GM18951 (cell line): ENCODE results near the gene MMP11.

Experiments
- POLR2A ChIP-seq: IDR thresholded peaks from 4 replicates; pipeline ENCODE4 v1.6.1; 2011; ENCODE audit warnings: mild to moderate bottlenecking; ENCODE audit not compliant: insufficient read length, insufficient read depth; ENCODE audit errors: extremely low read depth
- in situ Hi-C: fragments of 300-500 bp; cut with MboI; formaldehyde crosslinking; loops from one replicate; pipeline ENCODE4 v1.12.0; 2022; ENCODE audit warnings: low sequenced_read_pairs, mixed read lengths, inconsistent platforms; ENCODE audit not compliant: unreplicated experiment

MMP11 gene

GRCh38 chr22:23752090-23752691, 20.5 kb upstream of the MMP11 start:
- in situ Hi-C loops: no loop called here
- TF ChIP-seq POLR2A: no peak

GRCh38 chr22:23752750-23753149, 19.9 kb upstream of the MMP11 start:
- in situ Hi-C loops: no loop called here
- no peak for TF ChIP-seq POLR2A

- in situ Hi-C loops: no loop called here
- no peak for TF ChIP-seq POLR2A
These were observed 19.3 kb upstream of the MMP11 start for GRCh38 chr22:23753385-23753784.

GRCh38 chr22:23754220-23754919, 18.3 kb upstream of the MMP11 start, which contains the start of gene VPREB3:
Gene VPREB3 (minus strand): TSS chr22:23754425. CDS start chr22:23754363, 62 bp downstream.
- in situ Hi-C loops: no loop called here
- no peak for TF ChIP-seq POLR2A

- in situ Hi-C loops: no loop called here
- no peak for TF ChIP-seq POLR2A
These were observed 17.5 kb upstream of the MMP11 start for GRCh38 chr22:23754980-23755636.

GRCh38 chr22:23755711-23756110, 16.9 kb upstream of the MMP11 start:
- in situ Hi-C loops: no loop called here
- TF ChIP-seq POLR2A: no peak

- no peak for TF ChIP-seq POLR2A
- in situ Hi-C loops: no loop called here
These were observed 15.8 kb upstream of the MMP11 start for GRCh38 chr22:23756891-23757290.

- no peak for TF ChIP-seq POLR2A
- in situ Hi-C loops: no loop called here
These were observed 13.1 kb upstream of the MMP11 start for GRCh38 chr22:23759566-23759965.

GRCh38 chr22:23760056-23760455, 12.6 kb upstream of the MMP11 start:
- no peak for TF ChIP-seq POLR2A
- in situ Hi-C loops: no loop called here

- in situ Hi-C loops: no loop called here
- peak; percentile 12 for TF ChIP-seq POLR2A
These were observed 9.6 kb upstream of the MMP11 start, which contains the start of gene C22orf15 for GRCh38 chr22:23762842-23763578. Gene C22orf15 (plus strand): TSS chr22:23762990. CDS start chr22:23763307, 317 bp downstream.

- in situ Hi-C loops: no loop called here
These were observed 9.1 kb upstream of the MMP11 start for GRCh38 chr22:23763579-23763945.

GRCh38 chr22:23763954-23764353, 8.7 kb upstream of the MMP11 start:
- in situ Hi-C loops: no loop called here
- no peak for TF ChIP-seq POLR2A

More at GRCh38 chr22:23763579-23763945, 9.1 kb upstream of the MMP11 start:
- TF ChIP-seq POLR2A: peak; percentile 8

GRCh38 chr22:23764899-23765881, 7.5 kb upstream of the MMP11 start:
- in situ Hi-C loops: no loop called here

More at GRCh38 chr22:23764899-23765881, 7.5 kb upstream of the MMP11 start:
- TF ChIP-seq POLR2A: no peak
